T-helper 2 cell treated with Interferon-gamma antibody and Interleukin-4, amounts not matched to agents 5 μg/mL and 100 μg/mL, for 36 hours (primary cell): ENCODE results near the gene KLHL41.
A peak's percentile ranks its signal among the peaks of the same experiment; 100 is the strongest.

Experiments
- DNase-seq: peaks from one replicate; pipeline ENCODE4 v3.0.0; 2021; ENCODE audit warnings: low spot score
- H3K27ac Mint-ChIP-seq: one replicate; pipeline ENCODE4 v1.8.0; 2021; ENCODE audit warnings: mild to moderate bottlenecking, mixed read lengths
- H3K27me3 Mint-ChIP-seq: one replicate; pipeline ENCODE4 v1.8.0; 2021; ENCODE audit warnings: low read depth, mixed read lengths
- H3K36me3 Mint-ChIP-seq: one replicate; pipeline ENCODE4 v1.8.0; 2021; ENCODE audit warnings: low read depth, mixed read lengths
- H3K4me1 Mint-ChIP-seq: one replicate; pipeline ENCODE4 v1.8.0; 2021; ENCODE audit warnings: low read depth, mixed read lengths
- H3K4me3 Mint-ChIP-seq: one replicate; pipeline ENCODE4 v1.8.0; 2022; ENCODE audit warnings: mild to moderate bottlenecking, moderate library complexity, mixed read lengths
- H3K9me3 Mint-ChIP-seq: one replicate; pipeline ENCODE4 v1.8.0; 2021; ENCODE audit warnings: mixed read lengths

KLHL41 gene

GRCh38 chr2:169509298-169509885, at the start of gene KLHL41:
Gene KLHL41, plus strand, starts transcription at chr2:169509702. Its CDS starts 77 bp downstream, at chr2:169509779.
- H3K4me1 Mint-ChIP-seq: no peaks in the 10 kb centered on the region
- DNase-seq: no peak
- H3K4me3 Mint-ChIP-seq: no peak within 1 kb of the TSS
- H3K36me3 Mint-ChIP-seq: no peaks in the 10 kb centered on the region
- no peak within 1 kb of the TSS for H3K27ac Mint-ChIP-seq
- peaks cover 11% of the 10 kb centered on the region for H3K27me3 Mint-ChIP-seq
- H3K9me3 Mint-ChIP-seq: no peaks in the 10 kb centered on the region

- Mint-ChIP-seq H3K9me3 (no peaks in the 10 kb centered on the region), H3K36me3 (no peaks in the 10 kb centered on the region), H3K4me3 (no peak overlapping the region), H3K27me3 (peaks cover 4% of the 10 kb centered on the region), H3K4me1 (peaks cover 2% of the 10 kb centered on the region), H3K27ac (no peak overlapping the region)
- DNase-seq: no peak
These were observed 48.4 kb upstream of the KLHL41 start for GRCh38 chr2:169461143-169461542.

- H3K4me1 Mint-ChIP-seq: peaks cover 2% of the 10 kb centered on the region
- no peak for DNase-seq
These were observed 46.4 kb upstream of the KLHL41 start for GRCh38 chr2:169462896-169463695.

GRCh38 chr2:169464466-169464865, 45.0 kb upstream of the KLHL41 start:
- Mint-ChIP-seq H3K4me3 (no peak overlapping the region), H3K27me3 (no peaks in the 10 kb centered on the region), H3K9me3 (no peaks in the 10 kb centered on the region), H3K36me3 (no peaks in the 10 kb centered on the region), H3K4me1 (peaks cover 2% of the 10 kb centered on the region), H3K27ac (no peak overlapping the region)
- no peak for DNase-seq

More at GRCh38 chr2:169462896-169463695, 46.4 kb upstream of the KLHL41 start:
- Mint-ChIP-seq H3K9me3 (no peaks in the 10 kb centered on the region), H3K27ac (no peak overlapping the region), H3K36me3 (no peaks in the 10 kb centered on the region), H3K27me3 (no peaks in the 10 kb centered on the region), H3K4me3 (no peak overlapping the region)

GRCh38 chr2:169464882-169465281, 44.6 kb upstream of the KLHL41 start:
- Mint-ChIP-seq H3K9me3 (no peaks in the 10 kb centered on the region), H3K27ac (peak overlapping the region; percentile 74), H3K4me3 (no peak overlapping the region), H3K36me3 (no peaks in the 10 kb centered on the region), H3K4me1 (peaks cover 2% of the 10 kb centered on the region), H3K27me3 (no peaks in the 10 kb centered on the region)
- DNase-seq: no peak

GRCh38 chr2:169468841-169469240, 40.7 kb upstream of the KLHL41 start:
- H3K27me3 Mint-ChIP-seq: peaks cover 3% of the 10 kb centered on the region
- H3K9me3 Mint-ChIP-seq: no peaks in the 10 kb centered on the region
- H3K27ac Mint-ChIP-seq: no peak overlapping the region
- DNase-seq: no peak
- peaks cover 2% of the 10 kb centered on the region for H3K4me1 Mint-ChIP-seq
- no peak overlapping the region for H3K4me3 Mint-ChIP-seq
- no peaks in the 10 kb centered on the region for H3K36me3 Mint-ChIP-seq

- Mint-ChIP-seq H3K36me3 (no peaks in the 10 kb centered on the region), H3K4me3 (no peak overlapping the region), H3K27me3 (peaks cover 3% of the 10 kb centered on the region), H3K9me3 (no peaks in the 10 kb centered on the region), H3K27ac (no peak overlapping the region), H3K4me1 (no peaks in the 10 kb centered on the region)
- no peak for DNase-seq
These were observed 39.4 kb upstream of the KLHL41 start for GRCh38 chr2:169469952-169470572.

GRCh38 chr2:169472249-169472648, 37.3 kb upstream of the KLHL41 start:
- Mint-ChIP-seq H3K9me3 (no peaks in the 10 kb centered on the region), H3K27ac (no peak overlapping the region), H3K27me3 (peaks cover 3% of the 10 kb centered on the region), H3K36me3 (no peaks in the 10 kb centered on the region), H3K4me3 (no peak overlapping the region), H3K4me1 (no peaks in the 10 kb centered on the region)
- no peak for DNase-seq

GRCh38 chr2:169476459-169476858, 33.0 kb upstream of the KLHL41 start:
- Mint-ChIP-seq H3K36me3 (no peaks in the 10 kb centered on the region), H3K4me1 (peaks cover 10% of the 10 kb centered on the region), H3K27ac (no peak overlapping the region), H3K9me3 (no peaks in the 10 kb centered on the region), H3K4me3 (no peak overlapping the region), H3K27me3 (peaks cover 3% of the 10 kb centered on the region)
- no peak for DNase-seq

- H3K27ac Mint-ChIP-seq: no peak overlapping the region
- DNase-seq: no peak
These were observed 31.2 kb upstream of the KLHL41 start for GRCh38 chr2:169478339-169478738.

GRCh38 chr2:169478745-169479256, 30.7 kb upstream of the KLHL41 start:
- peak overlapping the region; percentile 89 for H3K4me3 Mint-ChIP-seq
- no peak overlapping the region for H3K27ac Mint-ChIP-seq

More at GRCh38 chr2:169478339-169478738, 31.2 kb upstream of the KLHL41 start:
- no peaks in the 10 kb centered on the region for H3K36me3 Mint-ChIP-seq
- H3K9me3 Mint-ChIP-seq: no peaks in the 10 kb centered on the region
- peak overlapping the region; percentile 89 for H3K4me3 Mint-ChIP-seq
- no peaks in the 10 kb centered on the region for H3K27me3 Mint-ChIP-seq
- H3K4me1 Mint-ChIP-seq: peaks cover 10% of the 10 kb centered on the region

GRCh38 chr2:169479257-169480078, 30.0 kb upstream of the KLHL41 start, which contains the start of gene BBS5:
Gene BBS5, plus strand, starts transcription at chr2:169479494. Its CDS starts 60 bp downstream, at chr2:169479554.
- H3K27me3 Mint-ChIP-seq: no peaks in the 10 kb centered on the region
- H3K4me3 Mint-ChIP-seq: peak within 1 kb of the TSS; percentile 89
- H3K4me1 Mint-ChIP-seq: peaks cover 10% of the 10 kb centered on the region
- peak; percentile 72 for DNase-seq
- H3K36me3 Mint-ChIP-seq: no peaks in the 10 kb centered on the region
- peak within 1 kb of the TSS; percentile 59 for H3K27ac Mint-ChIP-seq
- H3K9me3 Mint-ChIP-seq: no peaks in the 10 kb centered on the region

More at GRCh38 chr2:169478745-169479256, 30.7 kb upstream of the KLHL41 start:
- no peaks in the 10 kb centered on the region for H3K27me3 Mint-ChIP-seq
- no peaks in the 10 kb centered on the region for H3K9me3 Mint-ChIP-seq
- H3K4me1 Mint-ChIP-seq: peaks cover 10% of the 10 kb centered on the region
- no peak for DNase-seq
- H3K36me3 Mint-ChIP-seq: no peaks in the 10 kb centered on the region

GRCh38 chr2:169480079-169480465, 29.4 kb upstream of the KLHL41 start:
- H3K36me3 Mint-ChIP-seq: no peaks in the 10 kb centered on the region
- no peaks in the 10 kb centered on the region for H3K9me3 Mint-ChIP-seq
- peaks cover 10% of the 10 kb centered on the region for H3K4me1 Mint-ChIP-seq
- H3K4me3 Mint-ChIP-seq: peak overlapping the region; percentile 89
- H3K27me3 Mint-ChIP-seq: no peaks in the 10 kb centered on the region
- DNase-seq: no peak
- no peak overlapping the region for H3K27ac Mint-ChIP-seq
